Measurements from ENCODE around the gene ATP2A2. TPM values are rescaled to one million over a fixed set of nuclear protein-coding genes. Genes with fewer than 3 reads are reported as not detected.
A peak's percentile ranks its signal among the peaks of the same experiment; 100 is the strongest.
"Not testable (repeated sequence)": the region's sequence is repeated elsewhere in the genome, so short reads cannot be mapped to it uniquely, and the experiment has no call there.

ATP2A2 gene
- total RNA-seq, 1 donor from 2014 or later = 515 TPM

DNA sequence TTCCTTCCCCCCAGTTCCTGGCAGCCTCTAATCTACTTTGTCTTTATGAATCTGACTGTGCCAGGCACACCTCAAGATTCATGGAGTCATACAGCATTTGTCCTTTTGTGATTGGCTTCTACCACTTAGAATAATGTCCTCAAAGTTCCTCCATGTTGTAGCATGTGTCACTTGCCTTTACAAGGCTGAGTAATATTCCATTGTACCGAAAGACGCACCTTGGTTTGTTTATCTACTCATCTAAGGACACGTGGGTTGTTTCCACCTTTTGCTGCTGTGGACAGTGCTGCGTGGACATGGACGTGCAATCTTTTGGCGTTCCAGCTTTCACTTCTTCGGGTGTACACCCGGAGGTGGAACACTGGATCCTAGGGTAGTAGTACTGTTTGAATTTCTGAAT lies 88.9 kb downstream of the ATP2A2 start:
- Histone ChIP-seq H3K9me3 (ENCODE audit: control insufficient read depth in 3 of 3, low read length in 3 of 3) (no peaks in the 10 kb centered on the region), H3K27me3 (ENCODE audit: control insufficient read depth in 3 of 3, insufficient read depth in 3 of 3, low read length in 3 of 3) (no peaks in the 10 kb centered on the region), H3K4me3 (ENCODE audit: low read length in 3 of 3) (no peak overlapping the region), H3K4me1 (ENCODE audit: control insufficient read depth in 3 of 3, insufficient read depth in 3 of 3, low read length in 3 of 3) (peaks cover 23 to 38% (median 32%) of the 10 kb centered on the region in 3 donors), H3K9ac (ENCODE audit: low read depth in 1 of 3, low read length in 3 of 3) (no peak overlapping the region), H3K27ac (ENCODE audit: low read depth, low read length) (no peak overlapping the region), H3K36me3 (ENCODE audit: control insufficient read depth in 3 of 3, insufficient read depth in 3 of 3, low read length in 3 of 3) (peaks cover 22 to 29% (median 22%) of the 10 kb centered on the region in 3 donors)

DNA sequence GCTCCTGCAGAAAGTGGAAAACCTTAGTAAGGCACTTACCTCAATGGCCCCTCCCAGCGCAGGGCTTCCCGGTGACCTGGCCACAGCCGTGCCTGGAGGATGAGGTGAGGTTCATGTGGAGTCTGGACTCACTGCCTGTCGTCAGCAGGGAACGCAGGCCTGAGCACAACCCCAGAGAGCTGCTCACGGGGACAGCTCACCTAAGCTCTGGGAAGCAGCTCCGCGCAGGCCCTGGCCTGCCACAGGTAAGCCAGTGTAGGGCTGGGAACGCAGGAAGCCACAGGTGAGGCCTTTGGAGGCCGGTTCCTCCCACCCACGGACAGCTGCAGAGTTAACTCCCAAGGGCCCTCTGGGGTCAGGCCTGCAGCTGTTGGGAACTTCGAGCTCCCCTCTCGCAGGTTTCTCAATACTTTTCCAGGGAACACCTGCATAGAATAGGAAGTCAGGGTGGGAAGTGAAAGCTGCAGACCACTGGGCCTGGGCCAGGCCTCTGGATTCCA lies 89.7 kb downstream of the ATP2A2 start:
- H3K9me3 ChIP-seq (ENCODE audit: control insufficient read depth in 3 of 3, low read length in 3 of 3) = no peaks in the 10 kb centered on the region
- peaks cover 28 to 37% (median 29%) of the 10 kb centered on the region in 3 donors for H3K36me3 ChIP-seq (ENCODE audit: control insufficient read depth in 3 of 3, insufficient read depth in 3 of 3, low read length in 3 of 3)
- no peaks in the 10 kb centered on the region for H3K27me3 ChIP-seq (ENCODE audit: control insufficient read depth in 3 of 3, insufficient read depth in 3 of 3, low read length in 3 of 3)
- peaks cover 23 to 38% (median 32%) of the 10 kb centered on the region in 3 donors for H3K4me1 ChIP-seq (ENCODE audit: control insufficient read depth in 3 of 3, insufficient read depth in 3 of 3, low read length in 3 of 3)
- no peak overlapping the region for H3K9ac ChIP-seq (ENCODE audit: low read depth in 1 of 3, low read length in 3 of 3)
- H3K27ac ChIP-seq (ENCODE audit: low read depth, low read length) = no peak overlapping the region
- no peak overlapping the region for H3K4me3 ChIP-seq (ENCODE audit: low read length in 3 of 3)

DNA sequence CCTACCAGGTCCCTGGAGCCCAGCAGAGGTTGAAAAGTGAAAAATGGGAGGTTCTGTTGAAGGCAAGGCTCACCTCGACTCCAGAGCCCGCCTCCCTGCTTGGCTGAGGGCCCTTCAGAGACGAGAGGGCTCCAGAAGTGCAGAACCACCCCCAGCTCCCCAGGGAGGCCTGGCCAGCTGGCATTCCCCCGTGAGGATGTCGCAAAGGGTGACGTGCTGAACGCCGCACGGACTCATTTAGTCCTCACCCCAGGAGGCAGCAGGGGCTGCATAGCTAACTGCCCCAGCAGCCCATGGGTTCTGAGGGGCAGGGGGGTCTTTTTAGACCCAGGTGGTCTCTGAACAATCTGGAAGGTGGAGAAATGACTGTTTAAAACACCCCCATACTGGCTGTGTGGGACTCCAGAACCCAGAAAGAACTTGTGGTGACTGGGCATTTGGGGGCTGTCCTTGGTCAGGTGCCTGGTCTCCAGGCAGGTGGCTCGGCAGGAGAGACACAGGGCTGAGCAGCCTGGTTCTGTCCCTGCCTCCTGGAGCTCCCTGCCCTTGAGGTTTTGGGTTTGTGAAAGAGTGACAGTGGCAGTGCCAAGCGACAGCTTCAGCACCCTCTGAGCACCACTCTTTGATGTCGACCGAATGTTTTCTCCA lies 90.5 kb downstream of the ATP2A2 start:
- no peak overlapping the region for H3K4me3 ChIP-seq (ENCODE audit: low read length in 3 of 3)
- H3K36me3 ChIP-seq (ENCODE audit: control insufficient read depth in 3 of 3, insufficient read depth in 3 of 3, low read length in 3 of 3) = peaks cover 32 to 42% (median 34%) of the 10 kb centered on the region in 3 donors
- peaks cover 23 to 38% (median 32%) of the 10 kb centered on the region in 3 donors for H3K4me1 ChIP-seq (ENCODE audit: control insufficient read depth in 3 of 3, insufficient read depth in 3 of 3, low read length in 3 of 3)
- no peaks in the 10 kb centered on the region for H3K27me3 ChIP-seq (ENCODE audit: control insufficient read depth in 3 of 3, insufficient read depth in 3 of 3, low read length in 3 of 3)
- peak overlapping the region in 2 of 3 donors; percentile 20 to 40 for H3K9ac ChIP-seq (ENCODE audit: low read depth in 1 of 3, low read length in 3 of 3)
- H3K9me3 ChIP-seq (ENCODE audit: control insufficient read depth in 3 of 3, low read length in 3 of 3) = no peaks in the 10 kb centered on the region
- no peak overlapping the region for H3K27ac ChIP-seq (ENCODE audit: low read depth, low read length)

DNA sequence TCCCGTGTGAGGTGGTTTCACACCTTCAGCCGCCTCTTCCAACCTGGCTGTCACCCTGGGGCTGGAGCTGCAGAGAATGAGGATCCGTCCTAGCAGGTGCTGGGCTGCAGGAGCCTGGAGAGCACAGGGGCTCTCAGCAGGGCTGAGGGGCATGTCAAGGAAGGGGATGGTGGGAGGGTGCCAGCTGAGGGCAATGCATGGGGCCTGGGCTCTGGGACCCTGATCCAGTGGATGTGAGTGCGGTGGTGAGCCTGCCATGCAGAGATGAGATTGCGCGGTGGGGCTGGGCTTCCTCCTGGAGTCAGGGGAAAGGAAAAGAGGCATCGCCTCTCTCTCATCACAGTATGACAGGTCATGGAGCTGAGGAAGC lies 91.0 kb downstream of the ATP2A2 start:
- peaks cover 23 to 38% (median 32%) of the 10 kb centered on the region in 3 donors for H3K4me1 ChIP-seq (ENCODE audit: control insufficient read depth in 3 of 3, insufficient read depth in 3 of 3, low read length in 3 of 3)
- no peak overlapping the region for H3K4me3 ChIP-seq (ENCODE audit: low read length in 3 of 3)

DNA sequence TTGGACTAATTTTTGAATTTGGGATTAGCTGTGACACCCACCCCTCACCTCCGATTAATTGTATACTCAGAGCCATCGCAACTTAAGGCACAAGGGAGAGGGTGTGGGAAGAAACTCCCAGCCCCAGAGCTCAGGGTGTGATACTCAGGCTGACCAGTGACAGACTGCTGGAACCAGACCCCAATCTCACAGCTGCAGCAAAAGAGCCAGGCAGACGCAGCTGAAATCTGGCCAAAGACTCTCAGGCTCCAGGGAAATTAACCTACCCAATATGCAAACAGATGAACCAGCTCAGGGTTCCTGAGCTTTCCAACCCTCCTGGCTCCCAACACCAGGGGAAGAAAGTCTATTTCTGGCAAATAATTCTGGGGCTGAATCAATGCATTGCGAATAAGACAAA lies 92.0 kb downstream of the ATP2A2 start:
- peaks cover 23 to 38% (median 32%) of the 10 kb centered on the region in 3 donors for H3K4me1 ChIP-seq (ENCODE audit: control insufficient read depth in 3 of 3, insufficient read depth in 3 of 3, low read length in 3 of 3)
- peak overlapping the region in 1 of 3 donors; percentile 62 for H3K9ac ChIP-seq (ENCODE audit: low read depth in 1 of 3, low read length in 3 of 3)
- peak overlapping the region; percentile 49 for H3K27ac ChIP-seq (ENCODE audit: low read depth, low read length)
- no peaks in the 10 kb centered on the region for H3K27me3 ChIP-seq (ENCODE audit: control insufficient read depth in 3 of 3, insufficient read depth in 3 of 3, low read length in 3 of 3)
- H3K36me3 ChIP-seq (ENCODE audit: control insufficient read depth in 3 of 3, insufficient read depth in 3 of 3, low read length in 3 of 3) = peaks cover 32 to 51% (median 42%) of the 10 kb centered on the region in 3 donors
- no peaks in the 10 kb centered on the region for H3K9me3 ChIP-seq (ENCODE audit: control insufficient read depth in 3 of 3, low read length in 3 of 3)
- no peak overlapping the region for H3K4me3 ChIP-seq (ENCODE audit: low read length in 3 of 3)

More for the DNA sequence above, 91.0 kb downstream of the ATP2A2 start:
- peaks cover 32 to 42% (median 34%) of the 10 kb centered on the region in 3 donors for H3K36me3 ChIP-seq (ENCODE audit: control insufficient read depth in 3 of 3, insufficient read depth in 3 of 3, low read length in 3 of 3)
- no peaks in the 10 kb centered on the region for H3K9me3 ChIP-seq (ENCODE audit: control insufficient read depth in 3 of 3, low read length in 3 of 3)
- H3K9ac ChIP-seq (ENCODE audit: low read depth in 1 of 3, low read length in 3 of 3) = peak overlapping the region in 2 of 3 donors; percentile 20 to 40
- no peaks in the 10 kb centered on the region for H3K27me3 ChIP-seq (ENCODE audit: control insufficient read depth in 3 of 3, insufficient read depth in 3 of 3, low read length in 3 of 3)
- no peak overlapping the region for H3K27ac ChIP-seq (ENCODE audit: low read depth, low read length)

DNA sequence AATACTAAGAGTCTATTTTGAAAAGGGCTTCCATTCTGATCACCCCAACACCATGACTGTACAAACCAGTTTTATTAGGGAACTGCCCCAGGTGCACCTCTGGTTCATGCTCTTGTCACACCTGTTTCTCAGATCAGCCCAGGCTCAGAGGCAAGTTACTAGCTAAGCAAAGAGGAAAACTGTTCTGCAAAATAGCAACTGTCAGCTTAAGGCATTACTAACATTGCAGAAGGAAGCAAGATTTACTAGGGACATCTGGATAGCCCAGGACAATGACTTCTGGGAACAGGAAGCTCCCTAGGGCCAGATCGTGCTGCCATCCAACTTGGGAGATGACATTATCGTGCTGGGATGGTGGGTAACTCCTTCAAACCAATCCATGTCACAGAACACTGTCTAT lies 92.4 kb downstream of the ATP2A2 start:
- H3K9me3 ChIP-seq (ENCODE audit: control insufficient read depth in 3 of 3, low read length in 3 of 3) = no peaks in the 10 kb centered on the region
- peaks cover 23 to 38% (median 32%) of the 10 kb centered on the region in 3 donors for H3K4me1 ChIP-seq (ENCODE audit: control insufficient read depth in 3 of 3, insufficient read depth in 3 of 3, low read length in 3 of 3)
- no peak overlapping the region for H3K4me3 ChIP-seq (ENCODE audit: low read length in 3 of 3)
- no peaks in the 10 kb centered on the region for H3K27me3 ChIP-seq (ENCODE audit: control insufficient read depth in 3 of 3, insufficient read depth in 3 of 3, low read length in 3 of 3)
- H3K27ac ChIP-seq (ENCODE audit: low read depth, low read length) = peak overlapping the region; percentile 49
- peaks cover 33 to 54% (median 45%) of the 10 kb centered on the region in 3 donors for H3K36me3 ChIP-seq (ENCODE audit: control insufficient read depth in 3 of 3, insufficient read depth in 3 of 3, low read length in 3 of 3)
- H3K9ac ChIP-seq (ENCODE audit: low read depth in 1 of 3, low read length in 3 of 3) = peak overlapping the region in 1 of 3 donors; percentile 62

DNA sequence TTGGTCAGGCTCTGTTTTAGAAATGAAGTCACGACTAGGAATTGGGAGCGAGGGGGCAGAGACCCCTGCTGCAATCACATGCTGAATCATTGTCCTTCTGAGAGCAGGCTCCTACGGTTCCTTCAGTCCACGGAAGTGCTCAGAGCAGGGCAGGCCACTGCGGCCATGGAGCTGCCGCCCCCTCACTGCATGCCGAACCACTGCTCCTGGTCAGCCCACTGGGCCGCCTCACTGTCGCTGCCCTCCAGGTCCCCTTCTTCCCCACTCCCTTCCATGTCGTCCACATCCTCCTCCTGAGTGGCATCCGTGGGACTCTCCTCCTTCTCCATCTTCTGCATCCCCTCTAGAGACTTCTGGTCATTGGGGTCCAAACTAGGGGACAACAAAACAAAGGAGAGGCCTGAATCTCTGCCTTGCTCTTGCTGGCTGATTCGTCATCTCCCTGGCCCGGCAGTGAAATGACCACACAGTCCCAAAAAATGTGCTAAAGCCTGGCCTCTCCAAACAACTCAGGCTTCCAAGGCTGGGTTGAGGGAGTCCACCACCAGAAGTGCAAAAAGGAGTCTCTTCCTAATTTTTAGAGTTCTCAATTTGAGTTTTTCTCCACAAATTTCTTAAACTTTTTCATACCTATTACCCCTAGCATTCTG lies 93.0 kb downstream of the ATP2A2 start:
- Histone ChIP-seq H3K4me3 (ENCODE audit: low read length in 3 of 3) (peak overlapping the region in 2 of 3 donors; percentile 18 to 29), H3K4me1 (ENCODE audit: control insufficient read depth in 3 of 3, insufficient read depth in 3 of 3, low read length in 3 of 3) (peaks cover 24 to 35% (median 30%) of the 10 kb centered on the region in 3 donors), H3K36me3 (ENCODE audit: control insufficient read depth in 3 of 3, insufficient read depth in 3 of 3, low read length in 3 of 3) (peaks cover 35 to 59% (median 48%) of the 10 kb centered on the region in 3 donors), H3K9me3 (ENCODE audit: control insufficient read depth in 3 of 3, low read length in 3 of 3) (no peaks in the 10 kb centered on the region), H3K27me3 (ENCODE audit: control insufficient read depth in 3 of 3, insufficient read depth in 3 of 3, low read length in 3 of 3) (no peaks in the 10 kb centered on the region), H3K27ac (ENCODE audit: low read depth, low read length) (peak overlapping the region; percentile 49), H3K9ac (ENCODE audit: low read depth in 1 of 3, low read length in 3 of 3) (peak overlapping the region in 1 of 3 donors; percentile 62)

DNA sequence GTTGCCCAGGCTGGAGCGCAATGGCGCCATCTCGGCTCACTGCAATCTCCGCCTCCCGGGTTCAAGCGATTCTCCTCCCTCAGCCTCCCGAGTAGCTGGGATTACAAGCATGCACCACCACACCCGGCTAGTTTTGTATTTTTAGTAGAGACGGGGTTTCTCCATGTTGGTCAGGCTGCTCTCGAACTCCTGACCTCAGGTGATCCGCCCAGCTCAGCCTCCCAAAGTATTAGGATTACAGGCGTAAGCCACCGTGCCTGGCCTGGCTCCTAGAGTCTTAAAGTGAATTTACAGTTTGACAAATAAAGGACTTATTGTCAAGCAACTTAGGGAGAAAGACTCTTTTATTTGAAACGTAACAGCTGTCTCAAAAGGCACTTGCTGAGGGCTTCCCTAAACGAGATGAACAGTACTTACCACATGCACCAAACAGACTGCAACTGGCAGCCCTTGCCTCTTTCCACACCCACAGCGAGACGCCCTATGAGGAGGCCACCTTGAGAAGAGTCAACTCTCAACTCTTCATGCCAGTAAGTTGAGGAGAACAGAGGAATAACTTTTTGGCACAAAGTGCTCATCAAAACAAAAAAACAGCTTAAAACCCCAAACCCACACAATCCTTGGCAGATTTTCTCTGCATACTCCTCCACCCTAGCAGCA lies 97.2 kb downstream of the ATP2A2 start:
- H3K27me3 ChIP-seq (ENCODE audit: control insufficient read depth in 3 of 3, insufficient read depth in 3 of 3, low read length in 3 of 3); H3K9ac ChIP-seq (ENCODE audit: low read depth in 1 of 3, low read length in 3 of 3); H3K4me3 ChIP-seq (ENCODE audit: low read length in 3 of 3); H3K9me3 ChIP-seq (ENCODE audit: control insufficient read depth in 3 of 3, low read length in 3 of 3): not testable (repeated sequence)
- Histone ChIP-seq H3K36me3 (ENCODE audit: control insufficient read depth in 3 of 3, insufficient read depth in 3 of 3, low read length in 3 of 3) (peaks cover 39 to 59% (median 59%) of the 10 kb centered on the region in 3 donors), H3K27ac (ENCODE audit: low read depth, low read length) (peak overlapping the region; percentile 50), H3K4me1 (ENCODE audit: control insufficient read depth in 3 of 3, insufficient read depth in 3 of 3, low read length in 3 of 3) (peaks cover 16 to 22% (median 20%) of the 10 kb centered on the region in 3 donors)

DNA sequence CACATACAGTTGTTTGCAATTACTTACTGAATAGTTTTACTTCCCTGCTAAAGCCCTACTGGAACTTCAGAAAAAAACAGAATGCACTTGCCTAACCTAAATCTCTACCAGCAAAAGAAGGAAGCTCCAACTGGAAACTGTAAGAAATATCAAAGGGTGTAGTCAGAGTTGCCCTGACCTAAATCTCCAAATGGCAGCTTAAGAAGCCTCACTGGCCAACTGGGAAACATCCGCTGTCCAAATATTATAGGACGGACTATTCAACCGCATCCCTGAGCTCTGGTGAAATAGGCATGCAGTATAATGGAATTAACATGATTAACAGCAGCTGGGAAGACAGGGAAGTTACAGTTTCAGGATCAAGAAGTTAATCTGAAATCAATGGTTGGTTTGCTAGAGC lies 98.2 kb downstream of the ATP2A2 start:
- Histone ChIP-seq H3K27ac (ENCODE audit: low read depth, low read length) (peak overlapping the region; percentile 50), H3K36me3 (ENCODE audit: control insufficient read depth in 3 of 3, insufficient read depth in 3 of 3, low read length in 3 of 3) (peaks cover 32 to 55% (median 54%) of the 10 kb centered on the region in 3 donors)

More for the DNA sequence above, 98.2 kb downstream of the ATP2A2 start:
- no peaks in the 10 kb centered on the region for H3K27me3 ChIP-seq (ENCODE audit: control insufficient read depth in 3 of 3, insufficient read depth in 3 of 3, low read length in 3 of 3)
- no peak overlapping the region for H3K4me3 ChIP-seq (ENCODE audit: low read length in 3 of 3)
- no peak overlapping the region for H3K9ac ChIP-seq (ENCODE audit: low read depth in 1 of 3, low read length in 3 of 3)
- no peaks in the 10 kb centered on the region for H3K9me3 ChIP-seq (ENCODE audit: control insufficient read depth in 3 of 3, low read length in 3 of 3)
- H3K4me1 ChIP-seq (ENCODE audit: control insufficient read depth in 3 of 3, insufficient read depth in 3 of 3, low read length in 3 of 3) = peaks cover 7 to 13% (median 11%) of the 10 kb centered on the region in 3 donors
